ENCODE measurements around the gene TEX9.
"Not testable (repeated sequence)": the region's sequence is repeated elsewhere in the genome, so short reads cannot be mapped to it uniquely, and the experiment has no call there.

Gene TEX9

DNA sequence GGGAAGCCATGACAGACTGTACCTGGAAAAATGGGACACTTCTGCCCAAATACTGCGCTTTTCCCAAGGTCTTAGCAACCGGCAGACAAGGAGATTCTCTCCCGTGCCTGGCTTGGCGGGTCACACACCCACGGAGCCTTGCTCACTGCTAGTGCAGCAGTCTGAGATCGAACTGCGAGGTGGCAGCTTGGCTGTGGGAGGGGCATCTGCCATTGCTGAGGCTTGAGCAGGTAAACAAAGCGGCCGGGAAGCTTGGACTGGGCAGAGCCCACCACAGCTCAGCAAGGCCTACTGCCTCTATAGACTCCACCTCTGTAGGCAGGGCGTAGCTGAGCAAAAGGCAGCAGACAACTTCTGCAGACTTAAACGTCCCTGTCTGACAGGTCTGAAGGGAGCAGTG lies 34.0 kb downstream of the TEX9 start:
- H3K56ac ChIP-seq (ENCODE audit: low read length); H3K9ac ChIP-seq (ENCODE audit: low read length); H4K8ac ChIP-seq (ENCODE audit: low read depth, low read length); H2BK120ac ChIP-seq (ENCODE audit: low read depth, low read length); H3K4me3 ChIP-seq (ENCODE audit: low read length); H3K18ac ChIP-seq (ENCODE audit: low read length); H3K79me1 ChIP-seq (ENCODE audit: low read length); H3K4me1 ChIP-seq (ENCODE audit: control insufficient read depth, low read depth, low read length); H4K5ac ChIP-seq (ENCODE audit: low read length); H2AK5ac ChIP-seq (ENCODE audit: low read length); H2BK5ac ChIP-seq (ENCODE audit: low read length); H3K27ac ChIP-seq (ENCODE audit: low read depth, low read length); H3K36me3 ChIP-seq (ENCODE audit: control insufficient read depth, insufficient read depth, low read length); H3K79me2 ChIP-seq (ENCODE audit: control insufficient read depth, insufficient read depth, low read length); H3K23ac ChIP-seq (ENCODE audit: low read length); DNase-seq; H3K4ac ChIP-seq (ENCODE audit: low read depth, low read length); H2BK15ac ChIP-seq (replicated peaks; ENCODE audit: low read depth); H3K4me2 ChIP-seq (ENCODE audit: low read length); H3K27me3 ChIP-seq (ENCODE audit: insufficient read depth, low read length, poor library complexity): not testable (repeated sequence)
- WGBS (ENCODE audit: extremely low coverage, insufficient coverage, low lambda C conversion rate) = no CpG with 5 or more reads among the region's 11 CpGs

DNA sequence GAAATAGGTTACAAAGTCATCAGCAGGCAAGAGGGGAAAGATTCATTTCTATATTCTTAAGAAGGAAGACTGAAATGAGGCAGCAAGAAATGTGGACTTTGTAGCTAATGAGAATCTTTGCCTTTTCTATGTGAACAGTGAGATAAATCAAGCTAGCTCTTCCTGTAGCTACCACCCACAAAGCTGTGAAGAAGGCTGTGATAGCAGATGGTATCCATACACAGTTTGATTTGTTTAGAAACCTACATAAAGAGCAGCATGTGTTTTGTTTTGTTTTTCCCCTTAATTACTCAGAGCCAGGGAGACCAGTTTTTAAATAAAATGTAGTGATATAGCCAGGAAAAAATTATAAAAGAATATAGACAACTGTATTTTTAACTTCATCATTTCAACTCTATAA lies 45.5 kb downstream of the TEX9 start:
- no peak overlapping the region for H3K4me3 ChIP-seq (ENCODE audit: low read length)
- H2BK120ac ChIP-seq (ENCODE audit: low read depth, low read length) = no peak overlapping the region
- H3K36me3 ChIP-seq (ENCODE audit: control insufficient read depth, insufficient read depth, low read length) = no peaks in the 10 kb centered on the region
- no peak overlapping the region for H2BK5ac ChIP-seq (ENCODE audit: low read length)
- no peaks in the 10 kb centered on the region for H3K27me3 ChIP-seq (ENCODE audit: insufficient read depth, low read length, poor library complexity)
- no peak overlapping the region for H3K27ac ChIP-seq (ENCODE audit: low read depth, low read length)
- no peaks in the 10 kb centered on the region for H3K4me1 ChIP-seq (ENCODE audit: control insufficient read depth, low read depth, low read length)
- no peak overlapping the region for H3K56ac ChIP-seq (ENCODE audit: low read length)
- no peak overlapping the region for H3K4ac ChIP-seq (ENCODE audit: low read depth, low read length)
- no peaks in the 10 kb centered on the region for H3K79me2 ChIP-seq (ENCODE audit: control insufficient read depth, insufficient read depth, low read length)
- no peak overlapping the region for H4K8ac ChIP-seq (ENCODE audit: low read depth, low read length)
- H3K9ac ChIP-seq (ENCODE audit: low read length) = no peak overlapping the region
- no peak overlapping the region for H4K5ac ChIP-seq (ENCODE audit: low read length)
- H2BK15ac ChIP-seq (replicated peaks; ENCODE audit: low read depth) = no peak overlapping the region
- no peak for DNase-seq
- no peak overlapping the region for H3K18ac ChIP-seq (ENCODE audit: low read length)
- no peak overlapping the region for H2AK5ac ChIP-seq (ENCODE audit: low read length)
- no peak overlapping the region for H3K23ac ChIP-seq (ENCODE audit: low read length)
- no peak overlapping the region for H3K4me2 ChIP-seq (ENCODE audit: low read length)
- no peaks in the 10 kb centered on the region for H3K79me1 ChIP-seq (ENCODE audit: low read length)

- Histone ChIP-seq H3K56ac (ENCODE audit: low read length) (no peak overlapping the region), H3K23ac (ENCODE audit: low read length) (no peak overlapping the region), H3K36me3 (ENCODE audit: control insufficient read depth, insufficient read depth, low read length) (no peaks in the 10 kb centered on the region), H3K4me3 (ENCODE audit: low read length) (no peak overlapping the region), H3K4me2 (ENCODE audit: low read length) (no peak overlapping the region), H3K27ac (ENCODE audit: low read depth, low read length) (no peak overlapping the region), H3K4ac (ENCODE audit: low read depth, low read length) (no peak overlapping the region), H3K18ac (ENCODE audit: low read length) (no peak overlapping the region), H2AK5ac (ENCODE audit: low read length) (no peak overlapping the region), H2BK120ac (ENCODE audit: low read depth, low read length) (no peak overlapping the region), H3K4me1 (ENCODE audit: control insufficient read depth, low read depth, low read length) (no peaks in the 10 kb centered on the region), H3K79me2 (ENCODE audit: control insufficient read depth, insufficient read depth, low read length) (no peaks in the 10 kb centered on the region), H2BK15ac (replicated peaks; ENCODE audit: low read depth) (no peak overlapping the region), H4K8ac (ENCODE audit: low read depth, low read length) (no peak overlapping the region), H3K79me1 (ENCODE audit: low read length) (no peaks in the 10 kb centered on the region), H4K5ac (ENCODE audit: low read length) (no peak overlapping the region), H3K9ac (ENCODE audit: low read length) (no peak overlapping the region), H2BK5ac (ENCODE audit: low read length) (no peak overlapping the region), H3K27me3 (ENCODE audit: insufficient read depth, low read length, poor library complexity) (no peaks in the 10 kb centered on the region)
- no CpG with 5 or more reads among the region's 2 CpGs for WGBS (ENCODE audit: extremely low coverage, insufficient coverage, low lambda C conversion rate)
- peak; percentile 12 for DNase-seq
Measured at GRCh38 chr15:56411122-56411749, 46.0 kb downstream of the TEX9 start.

- H3K18ac ChIP-seq (ENCODE audit: low read length) = not testable (repeated sequence)
Measured at GRCh38 chr15:56413114-56413733, 48.0 kb downstream of the TEX9 start.

DNA sequence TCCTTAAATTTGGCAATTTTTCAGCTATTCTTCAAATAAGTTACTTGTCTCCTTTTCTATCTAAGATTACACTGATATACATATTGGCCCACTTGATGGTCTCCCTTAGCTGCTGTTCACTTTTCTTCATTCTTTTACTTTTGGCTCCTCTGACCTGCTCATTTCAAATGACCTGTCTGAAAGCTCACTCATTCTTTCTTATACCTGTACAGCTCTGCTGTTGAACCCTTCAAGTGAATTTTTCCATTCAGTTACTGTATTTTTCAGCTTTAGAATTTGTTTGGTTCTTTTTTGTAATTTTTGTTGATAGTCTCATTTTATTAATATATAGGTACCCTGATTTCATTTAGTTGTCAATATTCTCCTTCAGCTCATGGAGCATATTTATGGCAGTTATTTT lies 60.0 kb downstream of the TEX9 start:
- DNase-seq = no peak
- no peak overlapping the region for H2BK5ac ChIP-seq (ENCODE audit: low read length)
- H3K4ac ChIP-seq (ENCODE audit: low read depth, low read length) = no peak overlapping the region
- no peak overlapping the region for H3K9ac ChIP-seq (ENCODE audit: low read length)
- H2BK120ac ChIP-seq (ENCODE audit: low read depth, low read length) = no peak overlapping the region
- no peak overlapping the region for H2AK5ac ChIP-seq (ENCODE audit: low read length)
- H3K56ac ChIP-seq (ENCODE audit: low read length) = no peak overlapping the region
- H3K4me1 ChIP-seq (ENCODE audit: control insufficient read depth, low read depth, low read length) = no peaks in the 10 kb centered on the region
- H3K27ac ChIP-seq (ENCODE audit: low read depth, low read length) = no peak overlapping the region
- H3K4me2 ChIP-seq (ENCODE audit: low read length) = no peak overlapping the region
- H3K4me3 ChIP-seq (ENCODE audit: low read length) = no peak overlapping the region
- no peak overlapping the region for H4K5ac ChIP-seq (ENCODE audit: low read length)
- no peak overlapping the region for H3K23ac ChIP-seq (ENCODE audit: low read length)
- no peaks in the 10 kb centered on the region for H3K79me2 ChIP-seq (ENCODE audit: control insufficient read depth, insufficient read depth, low read length)
- H3K18ac ChIP-seq (ENCODE audit: low read length) = no peak overlapping the region
- no peaks in the 10 kb centered on the region for H3K27me3 ChIP-seq (ENCODE audit: insufficient read depth, low read length, poor library complexity)
- no peak overlapping the region for H4K8ac ChIP-seq (ENCODE audit: low read depth, low read length)
- no peaks in the 10 kb centered on the region for H3K79me1 ChIP-seq (ENCODE audit: low read length)
- no peak overlapping the region for H2BK15ac ChIP-seq (replicated peaks; ENCODE audit: low read depth)
- no peaks in the 10 kb centered on the region for H3K36me3 ChIP-seq (ENCODE audit: control insufficient read depth, insufficient read depth, low read length)

More at GRCh38 chr15:56413114-56413733, 48.0 kb downstream of the TEX9 start:
- H3K56ac ChIP-seq (ENCODE audit: low read length); H4K5ac ChIP-seq (ENCODE audit: low read length); H3K4me1 ChIP-seq (ENCODE audit: control insufficient read depth, low read depth, low read length); H3K4me2 ChIP-seq (ENCODE audit: low read length); H2AK5ac ChIP-seq (ENCODE audit: low read length); H3K27ac ChIP-seq (ENCODE audit: low read depth, low read length); H2BK5ac ChIP-seq (ENCODE audit: low read length); H3K27me3 ChIP-seq (ENCODE audit: insufficient read depth, low read length, poor library complexity); H4K8ac ChIP-seq (ENCODE audit: low read depth, low read length); H2BK15ac ChIP-seq (replicated peaks; ENCODE audit: low read depth); DNase-seq; H3K9ac ChIP-seq (ENCODE audit: low read length); H3K36me3 ChIP-seq (ENCODE audit: control insufficient read depth, insufficient read depth, low read length); H3K79me2 ChIP-seq (ENCODE audit: control insufficient read depth, insufficient read depth, low read length); H3K23ac ChIP-seq (ENCODE audit: low read length); H3K4me3 ChIP-seq (ENCODE audit: low read length); H3K79me1 ChIP-seq (ENCODE audit: low read length); H3K4ac ChIP-seq (ENCODE audit: low read depth, low read length); H2BK120ac ChIP-seq (ENCODE audit: low read depth, low read length): not testable (repeated sequence)
- no CpG with 5 or more reads among the region's 1 CpG for WGBS (ENCODE audit: extremely low coverage, insufficient coverage, low lambda C conversion rate)

- no peak overlapping the region for H2AK5ac ChIP-seq (ENCODE audit: low read length)
- no peaks in the 10 kb centered on the region for H3K79me2 ChIP-seq (ENCODE audit: control insufficient read depth, insufficient read depth, low read length)
- no peak overlapping the region for H2BK120ac ChIP-seq (ENCODE audit: low read depth, low read length)
- no peak overlapping the region for H2BK15ac ChIP-seq (replicated peaks; ENCODE audit: low read depth)
- WGBS (ENCODE audit: extremely low coverage, insufficient coverage, low lambda C conversion rate) = no CpG with 5 or more reads among the region's 1 CpG
- no peak overlapping the region for H4K8ac ChIP-seq (ENCODE audit: low read depth, low read length)
- H3K36me3 ChIP-seq (ENCODE audit: control insufficient read depth, insufficient read depth, low read length) = no peaks in the 10 kb centered on the region
- H3K18ac ChIP-seq (ENCODE audit: low read length) = no peak overlapping the region
- H4K5ac ChIP-seq (ENCODE audit: low read length) = no peak overlapping the region
- no peak overlapping the region for H3K27ac ChIP-seq (ENCODE audit: low read depth, low read length)
- H3K79me1 ChIP-seq (ENCODE audit: low read length) = no peaks in the 10 kb centered on the region
- no peak overlapping the region for H3K4me3 ChIP-seq (ENCODE audit: low read length)
- DNase-seq = no peak
- no peak overlapping the region for H3K56ac ChIP-seq (ENCODE audit: low read length)
- no peak overlapping the region for H2BK5ac ChIP-seq (ENCODE audit: low read length)
- no peak overlapping the region for H3K4me2 ChIP-seq (ENCODE audit: low read length)
- H3K4ac ChIP-seq (ENCODE audit: low read depth, low read length) = no peak overlapping the region
- no peaks in the 10 kb centered on the region for H3K27me3 ChIP-seq (ENCODE audit: insufficient read depth, low read length, poor library complexity)
- no peaks in the 10 kb centered on the region for H3K4me1 ChIP-seq (ENCODE audit: control insufficient read depth, low read depth, low read length)
- H3K9ac ChIP-seq (ENCODE audit: low read length) = no peak overlapping the region
- H3K23ac ChIP-seq (ENCODE audit: low read length) = no peak overlapping the region
Measured at GRCh38 chr15:56425976-56426375, 60.8 kb downstream of the TEX9 start.

Measured in mesendoderm (in vitro differentiated cells).